C4-2B (cell line): ENCODE data around the gene LRRC28.

Experiments used
- H3K27ac ChIP-seq: fragments of 450-650 bp; 2 replicates; pipeline ENCODE4 v1.5.1; 2017
- CTCF ChIP-seq: fragments of 450-650 bp; conservative IDR thresholded peaks from 2 replicates; pipeline ENCODE4 v1.5.1; 2017; ENCODE audit warnings: mild to moderate bottlenecking
- ZFX ChIP-seq: fragments of 450-650 bp; IDR thresholded peaks from 2 replicates; pipeline ENCODE4 v1.6.1; 2017

Gene LRRC28

GRCh38 chr15:99267957-99268356 is 16.7 kb downstream of the LRRC28 start:
- no peak for TF ChIP-seq ZFX
- no peak for TF ChIP-seq CTCF
- no peak overlapping the region for H3K27ac ChIP-seq

- TF ChIP-seq ZFX (no peak), CTCF (no peak)
- no peak overlapping the region for H3K27ac ChIP-seq
Measured at GRCh38 chr15:99268431-99268830, 17.1 kb downstream of the LRRC28 start.

- TF ChIP-seq CTCF, result no peak
- no peak for TF ChIP-seq ZFX
Measured at GRCh38 chr15:99273801-99274200, 22.5 kb downstream of the LRRC28 start.

GRCh38 chr15:99275061-99275460 is 23.8 kb downstream of the LRRC28 start:
- no peak overlapping the region for H3K27ac ChIP-seq
- TF ChIP-seq ZFX (no peak), CTCF (no peak)

More at GRCh38 chr15:99273801-99274200, 22.5 kb downstream of the LRRC28 start:
- no peak overlapping the region for H3K27ac ChIP-seq

GRCh38 chr15:99275525-99276128 is 24.3 kb downstream of the LRRC28 start:
- no peak overlapping the region for H3K27ac ChIP-seq
- TF ChIP-seq CTCF (no peak), ZFX (no peak)

- no peak overlapping the region for H3K27ac ChIP-seq
Measured at GRCh38 chr15:99279290-99279689, 28.0 kb downstream of the LRRC28 start.

GRCh38 chr15:99279827-99280226 is 28.5 kb downstream of the LRRC28 start:
- TF ChIP-seq CTCF (no peak), ZFX (no peak)
- no peak overlapping the region for H3K27ac ChIP-seq

More at GRCh38 chr15:99279290-99279689, 28.0 kb downstream of the LRRC28 start:
- TF ChIP-seq ZFX (no peak), CTCF (no peak)
